RKO (cell line): Measurements from ENCODE around the gene LRRK2.
"Not testable (repeated sequence)": the region's sequence is repeated elsewhere in the genome, so short reads cannot be mapped to it uniquely, and the experiment has no call there.

Experiments used
- DNase-seq: peaks from one replicate; pipeline ENCODE4 v3.0.0-alpha.2; 2016; ENCODE audit warnings: low spot score

The LRRK2 gene

DNA sequence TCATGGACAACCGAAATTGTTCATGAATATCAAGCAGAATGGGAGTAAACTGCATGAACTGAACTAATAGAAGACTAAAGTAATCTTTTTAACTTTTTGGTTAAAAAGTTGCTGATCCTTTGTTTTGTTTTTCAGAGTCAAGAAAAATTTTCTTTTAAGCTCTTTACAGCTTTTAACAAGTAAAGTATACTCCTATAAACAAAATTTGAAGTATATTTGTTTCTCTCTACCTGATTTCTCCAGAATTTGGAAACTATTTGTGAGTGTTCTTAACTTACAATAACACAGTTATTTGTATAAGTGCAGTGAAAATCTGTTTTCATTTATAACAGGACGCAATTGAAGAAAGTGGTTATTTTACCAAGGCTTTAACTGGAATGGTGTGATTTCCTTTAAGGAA is 12.2 kb upstream of the LRRK2 start:
- no peak for DNase-seq

DNA sequence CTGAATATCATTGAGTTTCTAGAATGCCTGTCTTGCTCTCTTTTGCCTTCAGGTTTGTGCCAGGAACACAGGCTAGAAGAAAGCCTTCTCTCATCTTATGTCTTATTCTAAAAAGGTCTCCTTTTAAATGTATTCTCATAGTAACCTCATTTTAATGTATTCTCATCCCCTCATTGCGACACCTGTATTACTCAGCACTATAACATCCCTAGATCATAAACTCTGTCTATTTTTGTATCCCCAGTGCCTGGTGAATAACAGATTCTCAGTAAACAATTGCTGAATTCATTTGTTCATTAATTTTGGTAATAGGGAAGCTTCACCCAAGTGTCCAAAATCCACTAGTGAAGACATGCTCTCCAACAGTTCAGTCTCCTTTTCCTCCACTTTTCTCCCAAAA is 8.8 kb upstream of the LRRK2 start:
- no peak for DNase-seq

DNA sequence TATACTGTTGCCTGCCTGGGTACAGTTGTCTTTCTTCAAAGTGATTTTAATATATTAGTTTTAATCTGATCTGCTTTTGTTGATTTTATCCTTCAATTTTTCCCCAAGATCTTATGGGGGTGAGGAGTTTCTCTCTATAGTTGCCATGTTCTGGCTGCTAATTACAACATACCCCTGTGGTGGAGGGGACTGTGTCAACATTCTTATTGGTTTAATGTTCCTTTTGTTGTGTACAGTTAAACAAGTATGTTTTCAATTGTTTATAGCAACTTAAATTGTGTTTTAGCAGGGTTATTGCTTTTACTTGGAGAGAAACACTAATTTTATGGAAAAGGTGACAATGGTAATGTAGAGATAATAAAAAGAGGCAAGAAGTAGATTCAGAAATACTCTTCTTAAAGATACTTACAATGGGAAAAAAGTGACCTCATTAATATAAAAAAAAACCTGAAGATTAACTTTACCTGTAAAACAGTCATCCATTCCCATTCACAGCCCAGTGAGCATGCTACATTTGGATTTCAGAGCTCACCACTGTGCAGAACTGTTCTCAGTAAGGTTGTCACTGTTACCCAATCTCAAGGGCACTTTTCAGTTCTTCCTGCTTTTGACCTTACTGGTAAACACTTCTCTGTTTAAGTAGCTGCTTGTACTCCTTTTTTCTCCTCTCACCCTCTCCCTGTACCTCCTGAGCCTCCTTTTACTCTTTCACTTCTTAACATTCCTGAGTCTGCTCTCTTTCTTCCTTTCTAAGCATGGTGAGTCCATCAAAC is 8.1 kb upstream of the LRRK2 start:
- no peak for DNase-seq

DNA sequence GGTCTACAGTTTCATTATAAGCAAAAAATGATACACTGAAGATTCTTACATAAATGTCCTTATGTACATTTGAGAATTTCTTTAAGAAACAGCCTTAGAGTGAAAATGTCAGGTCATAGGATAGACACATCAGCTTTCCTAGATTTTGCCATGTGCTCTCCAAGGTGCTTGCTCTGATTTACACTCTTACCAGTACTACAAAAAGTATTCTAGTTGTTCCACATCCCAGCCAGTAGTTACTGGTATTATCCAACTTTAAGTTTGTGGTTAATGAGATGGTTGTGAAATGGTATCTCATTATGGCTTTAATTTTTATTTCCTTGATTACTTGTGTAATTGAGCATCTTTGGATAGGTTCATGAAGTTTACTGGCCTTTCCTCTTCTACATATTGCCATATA is 5.0 kb upstream of the LRRK2 start:
- DNase-seq = no peak

DNA sequence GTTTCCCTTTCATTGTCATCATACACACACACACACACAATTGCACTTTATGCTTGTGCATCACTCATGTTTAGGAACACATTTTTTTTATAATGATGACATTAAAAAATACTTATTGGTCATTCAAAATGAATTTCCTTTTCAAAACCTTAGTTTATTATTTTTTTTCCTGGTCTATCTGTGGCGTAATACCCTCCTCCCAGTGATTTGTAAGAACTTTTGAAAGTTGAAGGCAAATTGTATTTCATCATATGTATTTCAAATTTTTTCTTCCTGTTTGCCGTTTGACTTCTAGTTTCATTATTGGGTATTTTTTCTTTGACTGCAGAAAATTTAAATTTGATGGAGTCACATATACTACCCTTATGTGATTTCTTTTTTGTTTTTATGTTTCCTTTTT is 2.5 kb upstream of the LRRK2 start:
- DNase-seq = no peak

DNA sequence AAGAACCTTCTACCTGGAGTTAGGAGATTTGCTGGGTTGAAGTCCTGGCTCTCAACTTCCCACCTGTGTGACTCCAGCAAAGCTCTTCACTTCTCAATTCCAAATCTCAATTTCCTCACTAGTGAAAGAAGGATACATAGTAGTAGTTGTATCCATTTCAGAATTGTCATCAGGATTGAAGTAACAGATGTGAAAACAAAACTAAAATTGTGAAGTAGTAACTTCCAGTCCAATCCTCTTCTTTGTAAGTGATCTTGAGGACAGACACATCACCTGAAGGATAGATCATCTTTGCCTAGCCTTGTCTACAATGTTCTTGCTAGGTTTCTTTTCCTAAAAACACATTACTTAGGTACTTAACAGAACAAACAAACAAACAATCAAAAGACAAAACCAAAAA is 1.2 kb upstream of the LRRK2 start:
- no peak for DNase-seq

DNA sequence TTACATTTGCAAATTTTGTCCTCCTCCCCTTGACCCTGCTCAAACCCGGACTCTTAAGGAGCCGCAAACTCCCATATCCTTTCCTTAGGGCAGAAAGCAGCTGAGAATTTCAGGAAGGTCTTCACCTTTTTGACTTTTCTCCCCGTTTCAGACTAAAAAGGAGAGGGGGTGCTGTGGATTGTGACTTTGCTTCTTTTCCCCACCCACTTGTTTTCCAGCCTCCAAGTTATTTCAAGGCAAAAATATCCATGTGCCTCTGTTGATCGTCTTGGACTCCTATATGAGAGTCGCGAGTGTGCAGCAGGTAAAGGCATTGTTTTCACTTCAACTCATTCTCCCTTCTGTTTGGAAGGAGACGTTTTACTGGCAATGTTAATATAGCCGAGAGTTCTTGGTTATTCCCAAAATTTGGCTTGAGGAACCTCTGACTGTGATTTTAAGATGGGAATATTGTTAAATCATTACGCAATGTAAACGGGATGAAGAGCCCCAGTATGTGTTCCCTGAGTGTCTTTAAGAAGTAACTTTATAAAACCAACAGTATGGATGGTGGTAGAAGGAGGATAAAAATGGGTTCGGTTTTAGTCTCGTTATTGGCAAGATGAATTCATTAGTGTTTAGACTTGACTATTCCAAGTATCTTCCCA is 663 bp downstream of the LRRK2 start:
- no peak for DNase-seq

DNA sequence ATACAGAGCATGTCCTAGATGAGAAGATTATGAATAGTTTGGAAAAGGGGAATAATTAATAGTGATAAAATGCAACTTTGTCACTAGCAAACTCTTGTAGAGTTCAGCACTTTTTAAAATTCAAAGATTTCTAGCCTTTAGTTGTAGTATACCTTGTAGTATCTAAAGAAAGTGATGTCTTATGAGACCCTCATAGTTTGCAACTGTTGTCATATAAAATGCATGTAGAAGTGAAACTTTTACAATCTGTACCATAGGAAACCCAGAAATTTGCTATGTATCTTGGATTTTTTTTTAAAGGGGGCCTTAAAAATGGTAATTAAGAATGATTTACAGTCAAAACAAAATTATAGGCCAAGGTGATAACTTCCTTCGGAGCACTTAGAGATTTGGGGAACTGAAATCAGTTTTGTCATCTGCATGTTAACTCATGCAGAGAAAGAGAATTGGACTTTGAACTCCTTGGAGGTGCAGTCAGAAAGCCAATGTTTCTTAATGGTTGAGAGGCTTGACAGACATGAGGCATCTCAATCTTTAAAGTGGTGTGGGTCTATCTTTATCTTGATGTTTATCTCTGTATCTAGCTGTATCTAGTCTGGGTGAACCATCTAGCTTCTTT is 1.3 kb downstream of the LRRK2 start:
- DNase-seq = no peak

DNA sequence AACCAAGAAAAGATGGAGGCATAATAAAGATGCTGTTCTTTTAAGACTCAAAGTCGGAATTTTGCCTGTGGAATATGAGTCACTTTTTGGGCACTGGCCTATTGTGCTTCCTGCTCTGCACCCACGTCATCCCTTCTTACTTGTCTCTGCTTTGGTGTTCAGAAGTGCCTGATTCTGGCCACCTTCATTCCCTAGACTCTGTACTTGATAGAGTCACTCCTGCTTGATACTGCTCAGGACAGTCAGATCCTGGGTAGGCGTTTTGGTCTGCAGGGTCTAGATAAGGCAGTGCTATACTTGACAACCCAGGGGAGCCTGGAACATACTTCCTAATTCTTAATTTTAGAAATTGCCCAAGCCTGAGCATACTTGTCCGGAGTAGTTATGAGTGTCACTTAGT is 1.9 kb downstream of the LRRK2 start:
- DNase-seq = peak; percentile 69

DNA sequence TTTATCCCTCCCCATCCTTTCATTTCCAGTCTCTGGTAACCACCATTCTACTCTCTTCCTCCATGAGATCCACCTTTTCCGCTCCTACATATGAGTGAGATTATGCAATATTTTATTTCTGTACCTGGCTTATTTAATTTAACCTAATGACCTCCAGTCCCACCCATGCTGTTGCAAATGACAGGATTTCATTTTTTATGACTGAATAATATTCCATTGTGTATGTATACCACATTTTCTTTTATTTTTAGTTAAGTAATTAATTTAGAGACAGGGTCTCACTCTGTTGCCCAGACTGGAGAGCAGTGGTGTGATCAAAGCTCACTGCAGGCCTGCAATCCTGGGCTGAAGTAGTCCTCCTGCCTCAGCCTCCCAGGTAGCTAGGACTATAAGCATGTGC is 2.6 kb downstream of the LRRK2 start:
- DNase-seq = no peak

DNA sequence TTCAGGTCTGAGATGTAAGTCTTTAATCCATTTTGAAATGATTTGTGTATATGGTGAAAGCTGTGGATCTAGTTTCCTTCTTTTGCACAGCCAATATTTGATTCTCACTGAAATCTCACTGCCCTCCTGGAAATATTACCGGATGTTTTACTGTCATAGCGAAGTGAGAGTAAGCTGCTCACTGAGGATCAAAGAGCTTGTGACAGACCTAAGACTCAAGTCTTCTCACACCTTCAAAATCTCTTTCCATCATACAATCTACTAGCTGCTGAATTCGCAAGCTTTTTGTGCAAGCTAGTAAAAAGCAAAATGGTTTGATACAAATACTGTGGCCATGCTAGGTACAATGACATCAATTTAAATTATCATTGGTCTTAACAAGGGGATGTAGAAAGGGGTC is 3.9 kb downstream of the LRRK2 start:
- no peak for DNase-seq

DNA sequence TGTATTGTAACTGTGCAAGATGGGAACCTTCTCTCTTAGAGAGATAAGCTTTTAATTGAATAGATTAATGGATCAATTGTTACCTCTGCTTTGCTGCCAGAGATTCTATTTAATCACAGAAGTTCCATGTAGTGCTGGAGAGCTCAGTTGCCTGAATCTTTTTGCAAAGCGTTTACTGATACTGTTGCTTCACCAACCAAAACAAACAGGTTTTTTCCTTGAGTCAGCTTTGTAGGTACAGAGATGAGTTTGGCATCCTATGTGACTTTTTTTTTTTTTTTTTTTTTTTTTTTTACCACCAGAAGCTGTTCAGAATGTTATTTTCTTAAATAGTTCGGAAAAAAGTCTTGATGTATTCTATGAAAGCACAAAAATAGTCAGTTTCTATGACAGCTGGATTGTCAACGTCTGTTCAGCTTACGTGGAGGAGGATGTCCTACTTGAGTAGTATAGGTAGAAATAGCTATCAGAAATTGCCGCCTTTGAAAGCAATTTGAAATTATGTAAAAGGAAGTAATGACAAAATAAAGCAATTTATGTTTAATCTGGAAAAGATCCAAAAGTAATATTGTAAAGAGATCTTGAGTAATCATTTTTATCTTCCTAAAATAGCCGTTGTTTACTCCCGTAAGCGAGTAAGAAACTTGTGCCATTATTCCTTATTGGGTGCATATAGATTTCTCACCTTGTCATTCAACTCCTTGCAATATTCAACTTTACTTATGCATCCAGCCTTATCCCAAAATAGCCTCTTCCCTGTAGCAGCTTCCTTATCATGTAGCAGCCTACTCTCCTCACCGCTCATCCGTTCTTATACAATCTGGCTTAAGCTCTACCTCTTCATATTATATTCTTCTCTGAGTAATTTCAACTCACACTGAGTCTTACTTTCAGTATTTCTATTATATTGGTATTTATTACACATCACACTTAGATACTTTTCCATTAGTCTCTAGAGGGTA is 5.2 kb downstream of the LRRK2 start:
- DNase-seq = no peak

DNA sequence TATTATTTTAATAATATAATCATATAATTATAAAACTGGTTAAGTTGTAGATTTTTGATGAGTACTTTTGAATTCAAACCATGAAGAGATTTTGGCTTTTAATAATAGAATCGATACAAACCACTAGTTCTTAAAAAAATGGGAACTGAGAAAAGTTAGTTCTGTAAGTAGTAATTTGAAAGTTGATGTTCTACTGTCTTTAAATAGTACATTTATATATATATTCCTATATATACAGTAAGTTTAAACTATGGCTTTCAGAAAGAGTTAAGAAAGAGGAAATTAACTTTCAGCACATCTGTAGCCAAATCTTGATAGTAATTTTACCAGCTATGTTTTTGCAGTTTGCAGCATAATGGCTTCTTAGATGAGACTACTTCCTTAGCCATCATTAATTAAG is 7.8 kb downstream of the LRRK2 start:
- DNase-seq = no peak

DNA sequence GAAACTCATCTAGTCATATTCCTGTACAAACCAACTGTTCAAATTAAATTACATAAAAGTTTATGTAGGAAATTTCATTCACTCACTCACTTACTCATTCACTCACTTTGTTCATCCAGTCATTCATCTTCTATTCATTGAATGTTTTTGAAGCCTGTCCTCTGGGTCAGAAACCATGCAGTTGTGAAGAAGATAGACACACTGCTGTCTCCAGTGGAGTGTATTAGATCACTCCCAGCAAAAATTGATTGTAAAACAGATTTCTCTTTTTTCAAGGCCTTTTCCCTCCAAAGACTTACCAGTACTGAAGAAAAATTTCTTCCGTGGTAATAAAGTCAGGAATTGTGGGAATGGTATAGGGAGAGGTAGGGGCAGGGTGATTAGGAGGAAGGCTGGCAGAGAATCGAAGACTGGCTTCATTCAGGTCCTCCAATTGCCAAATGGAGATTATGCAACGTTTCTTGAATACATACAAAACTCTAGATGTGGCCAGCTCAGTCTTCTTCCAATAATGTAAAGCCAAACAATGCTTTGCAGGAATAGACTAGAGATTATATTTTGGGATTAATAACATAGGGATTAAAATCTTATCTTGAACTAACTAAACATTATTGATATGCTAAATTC is 9.1 kb downstream of the LRRK2 start:
- DNase-seq = no peak

DNA sequence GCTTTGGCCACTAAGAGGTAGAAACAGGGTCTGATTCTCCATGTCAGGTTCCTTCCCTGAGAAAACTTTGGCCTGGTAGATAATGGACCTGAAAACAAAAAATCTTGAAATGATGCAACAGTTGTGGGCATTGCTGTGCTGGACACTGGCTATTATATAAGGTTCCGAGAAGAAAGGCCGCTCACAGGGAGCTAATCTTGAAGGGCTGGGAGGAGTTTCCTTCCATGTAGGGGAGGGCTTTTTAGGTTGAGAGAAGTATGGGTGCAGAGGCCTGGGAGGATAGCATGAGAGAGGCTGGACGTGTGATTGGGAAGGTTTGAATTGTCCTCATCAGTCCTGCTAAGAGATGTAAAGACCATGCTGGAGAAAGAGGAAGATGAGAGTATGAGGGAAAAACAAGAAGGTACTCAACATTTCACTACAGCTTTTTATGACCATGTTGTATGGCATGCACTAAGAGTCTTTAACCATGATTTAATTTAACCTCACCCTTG is 11.6 kb downstream of the LRRK2 start:
- no peak for DNase-seq

DNA sequence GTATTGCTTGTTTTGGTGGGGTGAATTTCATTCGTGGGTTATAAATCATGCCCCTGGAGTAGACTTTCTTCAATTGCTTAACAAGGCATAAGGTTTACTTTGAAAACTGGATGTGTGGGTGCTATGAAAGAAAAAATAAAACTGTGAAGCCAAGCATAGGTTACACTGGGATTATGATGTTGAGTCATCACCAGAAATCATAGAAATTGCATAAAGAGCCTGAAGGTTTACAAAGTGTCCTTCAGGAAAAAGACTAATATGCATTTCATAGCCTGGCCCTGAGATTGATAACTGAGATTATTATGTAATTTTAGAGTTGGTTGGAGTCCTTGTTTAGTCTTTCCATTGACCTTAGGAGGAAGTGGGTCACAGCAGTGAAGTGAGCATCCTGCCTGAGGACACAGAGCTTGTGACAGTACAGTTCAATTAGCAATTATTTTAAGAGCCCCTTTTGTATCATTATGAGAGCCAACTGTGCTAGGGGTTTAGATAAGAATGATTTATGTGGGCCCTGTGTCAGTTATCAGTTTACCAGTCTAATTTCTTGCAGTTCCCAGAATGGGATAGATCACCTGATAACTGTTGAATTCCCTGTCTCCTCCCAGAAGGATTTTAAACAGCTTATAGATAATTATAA is 13.6 kb downstream of the LRRK2 start:
- DNase-seq = no peak

DNA sequence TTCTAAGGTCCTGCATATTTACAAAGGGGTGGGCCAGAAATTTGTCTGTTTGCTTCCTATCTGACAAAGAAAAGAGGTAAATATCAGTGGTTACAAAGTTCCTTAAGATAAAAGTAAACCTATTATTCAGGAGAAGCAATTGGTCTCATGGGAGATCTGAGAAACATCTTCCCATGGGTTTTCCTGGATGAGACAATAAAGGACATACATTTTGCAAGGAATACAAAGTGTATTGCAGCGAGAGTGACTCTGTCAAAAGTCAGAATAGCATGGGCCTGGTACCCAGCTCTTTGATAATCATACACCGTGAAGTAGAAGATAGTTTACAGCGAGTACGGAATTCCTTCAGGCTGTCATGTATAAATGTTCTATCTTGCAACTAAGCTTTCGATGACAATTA is 14.2 kb downstream of the LRRK2 start:
- no peak for DNase-seq

DNA sequence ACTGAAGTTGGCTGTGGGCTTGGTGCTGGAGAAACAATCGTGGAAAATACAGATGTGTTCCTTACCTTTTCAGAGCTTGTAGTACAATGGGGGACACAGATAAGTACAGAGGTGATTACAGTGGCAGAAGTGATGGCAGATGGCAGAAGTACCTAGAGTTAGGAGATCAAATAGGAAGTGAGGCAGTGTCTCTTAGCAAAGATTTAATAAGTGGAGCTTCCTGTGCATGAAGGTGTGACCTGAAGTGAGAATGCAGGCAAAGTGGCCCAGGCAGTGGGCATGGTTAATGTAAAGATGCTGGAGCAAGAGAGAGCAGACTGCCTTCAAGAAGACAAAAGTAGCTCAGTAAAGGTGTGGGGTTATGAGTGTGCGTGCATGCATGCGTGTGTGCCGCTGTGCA is 16.0 kb downstream of the LRRK2 start:
- no peak for DNase-seq

DNA sequence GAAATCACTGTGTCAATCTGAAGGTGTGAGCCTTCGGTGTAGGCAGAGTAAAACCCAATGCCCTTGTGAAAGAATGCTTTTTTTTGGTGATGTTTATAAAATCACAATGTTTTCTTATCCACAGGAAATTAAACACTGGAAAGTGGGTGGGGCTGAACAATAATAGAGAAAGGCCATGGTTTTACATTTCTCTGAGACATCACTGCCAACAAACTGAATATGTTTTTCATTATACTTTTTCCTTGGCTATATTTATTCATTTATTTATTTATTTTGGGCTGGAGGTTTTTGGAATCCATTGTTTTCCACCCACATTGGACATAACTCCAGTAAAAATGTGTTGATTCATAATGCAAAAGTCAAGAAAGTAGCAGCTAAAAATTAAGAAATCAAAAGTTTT is 16.9 kb downstream of the LRRK2 start:
- no peak for DNase-seq

DNA sequence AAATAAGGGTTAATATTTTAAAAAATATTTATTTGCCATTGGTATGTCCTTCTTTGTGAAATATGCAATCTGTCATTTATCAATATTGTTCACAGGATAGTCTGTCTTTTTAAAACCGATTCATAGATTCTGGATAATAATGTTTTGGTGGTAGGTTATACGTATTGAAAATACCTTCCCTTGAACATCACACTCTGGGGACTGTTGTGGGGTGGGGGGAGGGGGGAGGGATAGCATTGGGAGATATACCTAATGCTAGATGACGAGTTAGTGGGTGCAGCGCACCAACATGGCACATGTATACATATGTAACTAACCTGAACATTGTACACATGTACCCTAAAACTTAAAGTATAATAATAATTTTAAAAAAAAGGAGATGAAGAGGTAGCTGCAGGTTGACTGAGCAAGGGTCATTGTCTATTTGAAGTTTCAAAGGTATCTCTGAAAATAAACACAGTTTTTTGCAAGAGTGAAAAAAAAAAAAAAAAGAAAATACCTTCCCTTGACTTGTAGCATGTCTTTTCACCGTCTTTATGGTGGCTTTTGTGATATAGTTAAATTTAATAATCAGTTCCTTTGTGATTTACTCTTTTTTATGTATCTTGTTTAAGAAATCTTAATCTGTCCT is 19.8 kb downstream of the LRRK2 start:
- not testable (repeated sequence) for DNase-seq

DNA sequence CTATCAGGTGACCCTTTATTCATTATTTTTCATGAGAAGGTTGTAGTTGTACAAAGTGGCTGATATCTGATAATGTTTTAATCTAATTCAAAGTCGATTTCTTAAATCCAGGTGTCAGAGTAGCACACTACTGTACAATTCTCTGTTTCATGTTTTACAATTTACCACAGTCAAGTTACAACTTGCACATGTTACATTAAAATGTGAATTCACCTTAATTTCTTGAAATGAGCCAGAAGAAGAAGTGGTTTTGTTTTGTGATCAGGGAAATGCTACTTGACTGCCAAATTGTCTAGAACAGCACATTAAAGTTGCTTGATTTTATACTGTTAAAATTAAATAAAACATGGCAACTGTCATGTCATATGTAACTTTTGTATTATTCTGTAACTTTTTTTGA is 23.2 kb downstream of the LRRK2 start:
- DNase-seq = no peak
